ENCODE measurements around the gene TTC22. TPM values are rescaled to one million over a fixed set of nuclear protein-coding genes. Genes with fewer than 3 reads are reported as not detected.

The TTC22 gene
- total RNA-seq, 1 experiment from 2014 or later, result not detected

DNA sequence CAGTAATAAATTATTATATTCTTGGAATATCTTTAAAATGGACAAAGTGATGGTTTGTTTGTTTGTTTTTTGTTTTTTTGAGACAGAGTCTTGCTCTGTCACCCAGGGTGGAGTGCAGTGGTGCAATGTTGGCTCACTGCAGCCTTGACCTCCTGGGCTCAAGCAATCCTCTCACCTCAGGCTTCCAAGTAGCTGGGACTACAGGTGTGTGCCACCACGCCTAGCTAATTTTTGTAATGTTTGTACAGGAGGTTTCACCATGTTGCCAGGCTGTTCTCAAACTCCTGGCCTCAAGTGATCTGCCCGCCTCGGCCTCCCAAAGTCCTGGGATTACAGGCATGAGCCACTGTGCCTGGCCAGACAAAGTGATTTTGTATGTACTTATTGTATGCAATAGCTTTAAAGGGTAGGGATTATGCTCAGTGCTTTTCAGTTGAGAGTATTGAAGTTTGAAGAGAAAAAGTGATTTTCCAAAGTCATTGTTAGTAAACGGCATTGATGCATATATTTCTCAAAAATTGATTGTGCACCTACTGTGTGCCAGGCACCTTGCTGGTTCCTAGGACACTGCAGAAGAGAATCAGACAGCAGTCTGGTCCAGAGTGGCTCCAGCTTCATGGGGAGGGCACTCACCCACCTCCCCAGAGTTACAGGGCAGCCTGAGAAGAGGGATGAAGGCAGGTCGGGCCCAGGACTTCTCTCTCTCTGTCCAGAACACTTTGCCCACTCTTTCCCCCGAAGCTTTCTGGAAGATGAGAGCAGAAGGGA, 34.2 kb upstream of the TTC22 start:
- no peak for DNase-seq (ENCODE audit: low spot score)
- in situ Hi-C loops (cut with HindIII; ENCODE audit: low sequenced_read_pairs), result no loop called here

DNA sequence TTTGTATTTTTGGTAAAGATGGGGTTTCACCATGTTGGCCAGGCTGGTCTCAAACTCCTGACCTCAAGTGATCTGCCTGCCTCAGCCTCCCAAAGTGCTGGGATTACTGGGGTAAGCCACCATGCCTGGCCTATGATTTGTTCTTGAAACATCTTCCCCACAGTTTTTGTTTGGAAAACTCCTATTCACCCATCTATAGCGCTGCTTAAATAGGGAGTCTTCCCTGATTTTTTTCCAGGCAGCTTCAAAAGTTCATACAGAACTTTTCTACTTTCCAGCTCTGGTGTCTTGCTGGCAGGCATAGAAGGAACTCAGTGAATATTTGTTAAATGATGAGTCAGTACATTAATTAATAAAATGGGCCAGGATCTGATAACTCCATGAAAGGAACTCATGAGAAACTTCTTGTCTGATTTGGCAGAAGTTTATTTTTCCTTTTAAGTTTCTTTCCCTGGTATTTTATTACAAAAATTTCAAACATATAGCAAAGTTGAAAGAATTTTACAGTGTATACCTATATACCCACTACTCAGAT, 33.0 kb upstream of the TTC22 start:
- in situ Hi-C loops (cut with HindIII; ENCODE audit: low sequenced_read_pairs), result no loop called here
- DNase-seq (ENCODE audit: low spot score), result no peak

- no peak for DNase-seq (ENCODE audit: low spot score)
- in situ Hi-C loops (cut with HindIII; ENCODE audit: low sequenced_read_pairs), result no loop called here
Measured at GRCh38 chr1:54833121-54833520, 32.0 kb upstream of the TTC22 start.

- DNase-seq (ENCODE audit: low spot score), result no peak
- in situ Hi-C loops (cut with HindIII; ENCODE audit: low sequenced_read_pairs), result no loop called here
Measured at GRCh38 chr1:54826226-54826816, 25.2 kb upstream of the TTC22 start.

DNA sequence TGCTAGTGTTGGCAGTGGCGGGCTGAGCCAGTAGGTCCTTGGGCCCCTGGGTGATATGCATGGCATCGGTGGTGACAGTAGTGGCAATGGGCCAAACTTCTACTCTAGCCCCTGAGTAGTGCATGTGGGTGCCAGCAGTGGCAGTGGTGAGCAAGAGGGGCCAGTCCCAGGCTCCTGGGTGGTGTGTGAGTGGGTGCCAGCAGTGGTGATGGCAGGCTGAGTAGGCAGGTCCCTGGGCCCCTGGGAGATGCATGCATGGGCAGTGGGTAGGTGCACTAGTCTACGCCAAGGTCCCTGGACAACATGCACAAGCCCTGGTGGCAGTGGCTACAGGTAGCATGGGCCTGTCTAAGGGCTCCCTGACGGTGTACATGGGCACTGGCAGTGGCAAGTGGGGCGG, 24.6 kb upstream of the TTC22 start:
- no peak for DNase-seq (ENCODE audit: low spot score)
- in situ Hi-C loops (cut with HindIII; ENCODE audit: low sequenced_read_pairs), result no loop called here

GRCh38 chr1:54823670-54824069, 22.5 kb upstream of the TTC22 start:
- in situ Hi-C loops (cut with HindIII; ENCODE audit: low sequenced_read_pairs), result no loop called here
- DNase-seq (ENCODE audit: low spot score), result no peak

- in situ Hi-C loops (cut with HindIII; ENCODE audit: low sequenced_read_pairs), result no loop called here
Measured at GRCh38 chr1:54819733-54820132, 18.6 kb upstream of the TTC22 start.

DNA sequence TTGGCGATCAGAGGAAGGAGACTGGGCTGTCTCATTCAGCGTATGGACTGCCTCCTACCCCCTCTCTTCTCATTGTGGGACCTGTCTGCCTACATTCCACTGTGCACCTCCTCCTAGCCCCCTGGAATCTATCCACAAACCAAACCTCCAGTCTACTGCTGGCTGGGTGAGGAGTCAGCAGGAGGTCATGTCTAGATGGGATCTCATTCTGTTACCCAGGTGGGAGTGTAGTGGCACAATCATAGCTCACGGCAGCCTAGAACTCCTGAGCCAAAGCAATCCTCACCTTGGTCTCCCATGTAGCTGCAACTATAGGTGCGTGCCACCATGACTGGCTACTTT, 18.0 kb upstream of the TTC22 start:
- in situ Hi-C loops (cut with HindIII; ENCODE audit: low sequenced_read_pairs), result no loop called here
- no peak for DNase-seq (ENCODE audit: low spot score)

More at GRCh38 chr1:54819733-54820132, 18.6 kb upstream of the TTC22 start:
- DNase-seq (ENCODE audit: low spot score), result no peak

DNA sequence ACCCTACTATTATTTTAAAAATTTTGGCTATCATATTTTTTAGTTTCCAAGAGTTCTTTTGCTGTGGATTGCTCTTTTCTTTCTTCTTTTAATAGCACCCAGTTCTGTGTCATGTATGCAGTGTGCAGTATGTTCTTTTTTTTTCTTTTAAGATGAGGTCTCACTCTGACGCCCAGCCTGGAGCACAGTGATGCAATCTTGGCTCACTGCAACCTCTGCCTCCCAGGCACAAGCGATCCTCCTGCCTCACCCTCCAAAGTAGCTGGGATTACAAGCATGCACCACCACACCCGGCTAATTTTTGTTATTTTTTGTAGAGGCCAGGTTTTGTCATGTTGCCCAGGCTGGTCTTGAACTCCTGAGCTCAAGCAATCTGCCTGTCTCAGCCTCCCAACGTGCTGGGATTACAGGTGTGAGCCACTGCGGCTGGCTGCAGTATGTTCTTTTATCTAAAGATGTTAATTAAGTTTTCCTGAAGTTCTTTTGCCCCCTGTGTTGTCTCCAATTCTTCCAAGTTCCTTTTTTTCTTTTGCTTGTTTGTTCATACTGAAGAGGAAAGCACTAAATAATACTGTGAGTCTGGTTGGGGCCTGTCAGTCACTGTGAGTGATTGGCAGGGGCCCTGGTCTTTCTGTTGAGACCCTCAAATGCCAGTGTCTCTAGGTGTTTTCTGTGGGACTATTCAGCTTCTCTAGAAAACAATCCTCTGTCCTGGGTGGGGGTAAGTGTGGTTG, 17.5 kb upstream of the TTC22 start:
- in situ Hi-C loops (cut with HindIII; ENCODE audit: low sequenced_read_pairs), result no loop called here
- no peak for DNase-seq (ENCODE audit: low spot score)

DNA sequence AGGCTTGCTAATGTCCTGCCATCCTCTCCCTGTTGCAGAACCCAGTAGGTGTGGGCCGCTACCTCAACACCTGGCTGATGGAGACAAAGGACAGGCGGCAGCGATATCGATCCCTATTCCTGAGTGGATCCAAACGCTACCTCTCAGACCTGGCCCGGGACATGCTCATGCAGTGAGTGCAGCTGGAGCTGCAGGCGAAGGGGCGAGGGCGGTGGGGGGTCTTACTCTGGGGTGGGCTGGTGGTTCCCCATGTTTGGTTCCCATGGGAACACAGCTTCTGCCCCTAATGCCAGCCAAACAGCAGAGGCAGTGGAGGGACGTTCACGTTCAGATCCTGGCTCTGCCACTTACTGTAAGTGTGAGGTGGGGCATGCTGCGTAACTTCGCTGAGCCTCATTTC, 15.8 kb upstream of the TTC22 start:
- in situ Hi-C loops (cut with HindIII; ENCODE audit: low sequenced_read_pairs), result no loop called here
- no peak for DNase-seq (ENCODE audit: low spot score)

DNA sequence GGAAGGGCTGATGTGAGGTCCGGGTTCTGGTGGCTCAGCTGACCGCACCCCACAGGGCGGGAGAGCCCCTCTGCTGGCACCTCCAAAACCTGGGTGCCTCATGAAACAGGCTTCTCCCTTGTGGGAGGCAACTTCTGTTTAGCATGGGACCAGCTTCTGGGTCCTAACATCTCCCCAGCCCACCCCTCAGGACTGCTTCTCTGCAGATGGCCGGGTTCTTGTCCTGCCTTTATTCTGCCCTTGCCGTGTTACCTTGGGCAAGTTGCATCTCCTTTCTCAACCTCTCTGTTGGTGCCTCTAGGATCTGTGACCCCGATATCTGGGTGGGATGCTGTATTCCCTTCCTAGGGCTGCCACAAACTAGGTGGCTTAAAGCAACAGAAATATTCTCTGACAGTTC, 15.0 kb upstream of the TTC22 start:
- in situ Hi-C loops (cut with HindIII; ENCODE audit: low sequenced_read_pairs), result no loop called here

DNA sequence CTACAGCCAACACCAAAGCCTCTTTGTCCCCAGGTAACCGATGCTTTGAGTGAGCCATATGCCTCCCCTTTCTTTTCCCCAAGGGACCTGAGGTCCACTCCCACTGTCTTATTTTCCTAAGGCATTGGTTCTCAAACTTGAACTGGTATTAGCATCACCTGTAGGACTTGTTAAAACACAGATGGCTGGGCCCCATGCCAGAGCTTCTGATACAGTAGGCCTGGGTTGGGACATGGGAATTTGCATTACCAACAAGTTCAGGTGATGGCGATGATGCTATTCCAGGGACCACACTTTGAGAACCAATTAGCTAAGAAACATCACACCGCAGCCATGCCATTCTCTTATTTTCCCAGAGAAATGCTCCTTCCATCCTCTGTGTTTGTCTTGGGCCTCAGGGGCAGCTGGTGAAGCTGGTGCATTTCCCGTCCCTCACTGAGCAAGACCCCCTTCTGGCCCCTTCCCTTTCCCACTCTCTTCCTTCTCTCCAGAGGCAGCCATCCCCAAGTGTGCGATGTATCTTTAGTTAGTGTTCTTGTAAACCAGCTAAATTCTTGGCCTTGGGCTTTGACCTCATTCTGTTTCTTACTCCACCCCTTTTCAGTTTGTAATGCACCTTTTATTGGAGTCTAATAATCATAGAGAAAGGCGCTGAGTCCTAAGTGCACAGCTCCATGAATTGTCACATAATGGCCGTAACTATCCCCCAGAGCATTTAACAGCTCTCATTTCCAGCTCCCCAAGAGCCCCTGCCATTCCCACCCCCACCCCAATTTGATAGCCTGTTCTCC, 14.2 kb upstream of the TTC22 start:
- in situ Hi-C loops (cut with HindIII; ENCODE audit: low sequenced_read_pairs), result no loop called here
- DNase-seq (ENCODE audit: low spot score), result no peak

More for the DNA sequence above, 15.0 kb upstream of the TTC22 start:
- no peak for DNase-seq (ENCODE audit: low spot score)

DNA sequence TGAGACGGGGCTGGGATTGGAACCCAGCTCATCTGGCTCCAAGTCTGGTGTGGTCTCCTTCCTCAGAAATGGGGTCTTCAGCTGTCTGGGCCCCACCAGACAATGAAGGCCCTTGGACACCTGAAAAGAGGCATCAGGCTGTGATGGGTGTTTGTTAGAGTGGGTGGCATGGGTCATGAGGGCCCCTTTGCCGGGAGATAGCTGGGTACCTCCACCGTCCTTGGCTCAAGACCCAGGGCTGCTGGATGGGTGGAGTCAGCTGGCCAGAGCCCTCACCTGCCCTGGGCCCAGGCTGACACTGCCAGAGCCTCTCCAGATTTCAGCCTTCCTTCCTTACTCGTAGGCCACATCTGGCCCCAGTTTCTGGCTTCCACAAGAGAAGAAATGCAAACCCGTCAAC, 13.4 kb upstream of the TTC22 start:
- in situ Hi-C loops (cut with HindIII; ENCODE audit: low sequenced_read_pairs), result no loop called here
- DNase-seq (ENCODE audit: low spot score), result no peak

GRCh38 chr1:54814126-54814498, 13.0 kb upstream of the TTC22 start:
- no peak for DNase-seq (ENCODE audit: low spot score)
- in situ Hi-C loops (cut with HindIII; ENCODE audit: low sequenced_read_pairs), result no loop called here

- no peak for DNase-seq (ENCODE audit: low spot score)
Measured at GRCh38 chr1:54813485-54814125, 12.5 kb upstream of the TTC22 start.

GRCh38 chr1:54812801-54813484, 11.8 kb upstream of the TTC22 start:
- in situ Hi-C loops (cut with HindIII; ENCODE audit: low sequenced_read_pairs), result no loop called here
- no peak for DNase-seq (ENCODE audit: low spot score)

More at GRCh38 chr1:54813485-54814125, 12.5 kb upstream of the TTC22 start:
- in situ Hi-C loops (cut with HindIII; ENCODE audit: low sequenced_read_pairs), result no loop called here

GRCh38 chr1:54811739-54812655, 10.9 kb upstream of the TTC22 start:
- in situ Hi-C loops (cut with HindIII; ENCODE audit: low sequenced_read_pairs), result no loop called here
- DNase-seq (ENCODE audit: low spot score), result no peak

DNA sequence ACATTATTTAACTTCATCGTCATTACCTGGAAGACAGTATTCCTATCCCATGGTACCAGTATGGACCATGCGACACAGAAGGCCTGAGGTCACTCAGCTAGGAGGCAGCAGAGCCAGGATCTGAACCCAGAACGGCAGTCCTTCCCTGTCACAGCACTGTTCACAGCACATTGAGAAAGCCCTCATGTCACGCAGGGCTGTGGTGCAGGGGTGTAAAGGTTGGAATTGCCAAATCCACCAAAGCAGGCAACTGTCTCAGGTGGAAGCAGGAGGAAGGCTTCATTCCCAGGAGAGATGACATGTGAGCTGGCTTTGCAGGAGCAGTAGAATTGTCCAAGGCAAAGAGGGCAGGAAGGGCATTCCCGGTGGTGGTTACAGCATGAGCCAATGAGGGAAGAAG, 9.9 kb upstream of the TTC22 start:
- in situ Hi-C loops (cut with HindIII; ENCODE audit: low sequenced_read_pairs), result no loop called here
- DNase-seq (ENCODE audit: low spot score), result no peak
